Stimulated activated naive CD8-positive, alpha-beta T cell treated with anti-CD3 and anti-CD28 coated beads, Interleukin-15, Interleukin-2, amounts not matched to agents 100 U/mL and 50 U/mL, for 24 hours (primary cell): ENCODE measurements around the gene TSC2.
"Not testable (repeated sequence)": the region's sequence is repeated elsewhere in the genome, so short reads cannot be mapped to it uniquely, and the experiment has no call there.

Source experiments
- ATAC-seq: fragments of 150-1000 bp; cut with Tn5 transposase; one replicate; pipeline ENCODE4 v1.10.0; 2021
- DNase-seq: peaks from one replicate; pipeline ENCODE4 v3.0.0; 2021

TSC2 gene

DNA sequence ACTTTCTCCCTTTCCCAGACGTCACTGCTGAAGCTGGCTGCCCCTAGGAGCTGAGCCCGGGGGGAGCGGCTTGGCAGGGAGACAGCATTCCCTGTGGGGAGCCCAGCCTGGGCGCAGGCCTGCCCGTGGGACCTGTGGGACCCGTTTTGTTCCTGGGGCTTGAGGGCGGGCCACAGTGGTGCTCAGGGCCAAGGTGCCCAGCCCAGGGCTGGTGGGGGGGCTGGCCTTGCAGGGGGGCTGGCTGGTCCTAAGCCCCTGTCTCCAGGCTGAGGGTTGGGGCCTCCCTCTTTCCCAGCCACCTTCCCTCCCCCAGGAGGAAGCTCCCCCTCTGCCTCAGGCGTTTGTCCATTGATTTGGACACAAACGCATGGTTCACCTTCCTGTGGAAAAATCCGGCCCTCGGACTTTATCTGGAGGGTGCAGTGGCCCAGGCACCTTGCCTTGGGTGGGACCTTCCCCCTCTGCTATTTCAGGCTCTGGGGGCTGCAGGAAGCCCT, 16.7 kb upstream of the TSC2 start:
- ATAC-seq: no peak
- DNase-seq: no peak

DNA sequence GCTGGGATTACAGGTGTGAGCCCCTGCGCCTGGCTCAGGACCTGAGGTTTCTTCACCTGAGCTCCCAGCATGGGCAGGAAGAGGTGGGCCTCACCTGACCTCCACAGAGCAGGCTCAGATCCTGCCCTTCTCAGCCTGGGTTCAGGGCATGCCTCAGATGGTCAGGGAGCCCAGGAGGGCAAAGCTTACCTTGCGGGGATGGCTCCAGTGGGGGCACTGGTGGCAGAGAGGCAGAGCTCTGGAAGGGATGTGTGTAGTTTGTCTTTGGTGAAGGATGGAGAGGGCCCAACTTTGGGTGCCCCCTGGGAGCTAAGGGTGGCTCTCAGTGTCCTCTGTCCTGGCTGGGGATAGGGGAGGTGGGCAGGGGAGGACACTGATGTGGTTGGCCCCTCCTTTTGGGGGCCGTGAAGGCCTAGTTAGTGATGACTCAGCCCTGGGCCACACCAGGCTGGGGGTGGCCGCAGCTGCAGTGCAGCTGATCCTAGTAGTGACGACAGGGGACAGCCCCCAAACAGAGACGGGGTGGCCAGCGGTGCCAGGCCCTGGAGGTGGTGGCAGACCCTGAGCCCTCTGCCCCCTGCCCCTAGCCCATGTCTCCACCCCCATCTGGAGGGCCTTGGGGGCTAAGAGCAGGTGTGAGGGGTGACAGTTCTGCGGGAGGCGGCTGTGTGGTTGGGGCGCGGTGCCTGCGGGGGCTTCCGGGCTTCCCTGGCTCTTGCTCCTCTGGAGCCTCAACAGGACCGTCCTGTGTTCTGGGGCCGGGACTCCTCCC, 15.3 kb upstream of the TSC2 start:
- no peak for ATAC-seq
- DNase-seq: no peak

DNA sequence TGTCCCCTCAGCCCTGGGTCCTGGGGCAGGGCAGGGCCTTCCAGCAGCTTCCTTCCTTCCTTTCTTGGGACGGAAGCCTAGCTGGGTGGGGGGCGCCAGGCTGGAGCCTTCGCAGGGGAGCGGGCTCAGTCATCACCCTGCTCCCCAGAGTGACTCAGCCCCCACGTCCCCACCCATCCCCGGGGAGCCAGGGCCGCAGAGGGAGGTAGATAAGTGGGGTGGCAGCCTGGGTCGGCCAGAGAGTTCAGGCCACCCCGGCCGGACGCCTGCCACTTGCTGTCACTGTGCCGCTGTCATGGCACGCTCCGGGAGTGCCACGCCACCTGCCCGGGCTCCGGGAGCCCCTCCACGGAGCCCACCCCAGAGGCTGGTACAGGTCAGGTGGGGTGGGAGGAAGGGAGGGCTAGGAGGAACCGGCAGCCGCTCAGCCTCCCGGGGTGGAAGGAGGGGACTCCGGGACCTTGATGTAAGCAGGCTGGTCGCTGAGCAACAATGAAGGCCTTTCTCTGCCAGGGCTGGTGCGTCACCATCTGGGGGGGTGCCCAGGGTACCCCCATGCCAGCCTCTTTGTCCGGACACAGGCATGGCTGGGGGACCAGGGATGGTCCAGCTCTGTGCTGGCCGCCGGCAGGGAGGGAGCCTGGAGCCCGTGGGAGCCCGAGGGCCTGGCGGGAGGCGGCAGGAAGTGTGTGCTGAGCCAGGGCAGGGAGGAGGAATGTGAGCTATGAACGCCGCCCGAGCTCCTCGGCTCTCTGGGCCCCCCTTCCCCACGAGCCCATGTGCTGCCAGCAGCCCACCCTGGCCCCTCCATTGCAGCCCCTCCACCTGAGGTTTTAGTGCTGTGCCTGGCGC, 14.5 kb upstream of the TSC2 start:
- ATAC-seq (no peak), DNase-seq (no peak)

DNA sequence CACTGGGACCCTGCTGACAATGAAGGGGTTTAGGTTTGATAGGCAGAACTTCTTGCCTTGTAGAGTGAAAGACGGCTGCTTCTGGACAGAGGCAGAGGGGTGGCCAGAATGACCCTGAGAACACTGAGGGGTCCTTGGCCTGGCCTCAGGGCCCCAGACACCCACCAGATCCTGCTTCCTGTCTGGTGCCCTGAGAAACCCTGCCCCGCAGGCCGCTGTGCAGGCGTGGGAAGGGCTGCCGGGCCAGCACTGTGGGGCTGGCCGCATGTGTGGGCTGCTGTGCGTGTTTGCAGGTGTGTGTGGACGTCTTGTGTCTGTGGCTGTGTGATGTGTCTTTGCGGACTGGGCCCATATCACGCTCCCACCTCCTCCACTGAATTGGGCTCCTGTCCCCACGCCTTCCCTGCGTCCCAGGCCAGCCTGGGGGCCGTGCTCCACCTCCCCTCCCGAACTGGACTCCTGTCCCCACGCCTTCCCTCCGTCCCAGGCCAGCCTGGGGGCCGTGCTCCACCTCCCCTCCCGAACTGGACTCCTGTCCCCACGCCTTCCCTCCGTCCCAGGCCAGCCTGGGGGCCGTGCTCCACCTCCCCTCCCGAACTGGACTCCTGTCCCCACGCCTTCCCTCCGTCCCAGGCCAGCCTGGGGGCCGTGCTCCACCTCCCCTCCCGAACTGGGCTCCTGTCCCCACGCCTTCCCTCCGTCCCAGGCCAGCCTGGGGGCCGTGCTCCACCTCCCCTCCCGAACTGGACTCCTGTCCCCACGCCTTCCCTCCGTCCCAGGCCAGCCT, 13.7 kb upstream of the TSC2 start:
- DNase-seq, ATAC-seq: not testable (repeated sequence)

DNA sequence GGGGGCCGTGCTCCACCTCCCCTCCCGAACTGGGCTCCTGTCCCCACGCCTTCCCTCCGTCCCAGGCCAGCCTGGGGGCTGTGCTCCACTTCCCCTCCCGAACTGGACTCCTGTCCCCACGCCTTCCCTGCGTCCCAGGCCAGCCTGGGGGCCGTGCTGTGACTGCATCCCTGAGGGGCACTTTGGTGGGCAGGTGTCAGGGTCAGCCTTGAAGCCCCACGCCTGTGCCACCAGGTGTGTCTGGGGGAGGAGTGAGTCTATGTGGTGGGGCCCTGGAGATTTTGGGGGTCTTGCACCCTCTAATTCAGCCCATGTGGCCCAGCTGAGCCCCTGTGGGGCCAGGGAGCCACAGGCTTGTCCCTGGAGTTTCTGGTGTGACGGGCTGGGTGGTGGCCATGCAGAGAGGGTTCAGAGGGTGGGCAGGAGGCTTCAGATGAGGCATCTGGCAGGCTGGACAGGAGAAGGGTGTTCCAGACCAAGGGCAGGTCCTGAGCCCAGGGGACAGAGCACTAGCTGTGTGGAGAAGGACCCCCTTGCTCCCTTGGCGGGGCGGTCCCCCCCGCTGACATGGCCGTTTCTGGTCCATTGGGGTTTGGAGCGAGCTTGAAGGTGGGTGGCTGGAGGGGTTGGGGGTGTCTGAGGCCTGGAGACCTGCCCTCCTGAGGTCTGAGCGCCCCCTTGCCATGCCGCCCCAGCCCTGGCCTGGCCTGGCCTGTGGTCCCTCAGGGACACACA, 12.9 kb upstream of the TSC2 start:
- DNase-seq (no peak), ATAC-seq (no peak)

DNA sequence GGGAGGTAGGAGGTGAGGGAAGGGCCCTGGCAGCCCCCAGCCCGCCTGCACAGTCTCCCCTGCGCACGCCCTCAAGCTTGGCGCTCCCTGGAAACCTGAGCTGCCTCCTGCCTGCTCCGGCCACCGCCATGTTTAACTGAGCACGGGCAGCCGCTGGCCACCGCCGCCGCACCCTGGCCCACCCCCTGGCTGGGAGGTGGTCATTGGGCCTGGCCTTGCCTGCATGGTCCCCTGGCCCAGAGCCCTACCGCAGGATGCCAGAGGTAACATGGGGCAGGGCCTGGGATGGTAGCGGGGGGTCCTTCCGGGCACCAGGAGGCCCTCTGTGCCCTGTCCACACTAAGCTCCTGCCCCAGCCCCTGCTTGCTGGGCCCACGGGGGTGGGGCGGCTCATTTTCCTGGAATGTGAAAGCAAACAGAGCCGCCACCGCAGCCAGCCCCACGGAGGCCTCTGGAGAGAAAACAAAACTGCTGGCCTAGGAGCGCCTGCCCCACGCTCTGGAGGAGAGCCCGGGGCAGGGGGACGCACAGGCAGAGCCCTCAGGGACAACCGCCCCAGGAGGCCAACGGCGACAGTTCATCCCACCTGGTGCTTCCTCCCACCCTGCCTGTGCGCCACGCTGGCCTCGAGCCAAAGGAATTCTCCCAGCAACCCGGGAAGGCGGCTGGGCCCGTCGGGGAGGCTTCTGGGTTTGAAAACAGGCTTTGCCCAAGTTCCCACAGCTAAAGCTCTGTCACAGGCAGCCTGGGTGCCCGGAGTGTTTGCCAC, 12.2 kb upstream of the TSC2 start:
- ATAC-seq (no peak), DNase-seq (no peak)

DNA sequence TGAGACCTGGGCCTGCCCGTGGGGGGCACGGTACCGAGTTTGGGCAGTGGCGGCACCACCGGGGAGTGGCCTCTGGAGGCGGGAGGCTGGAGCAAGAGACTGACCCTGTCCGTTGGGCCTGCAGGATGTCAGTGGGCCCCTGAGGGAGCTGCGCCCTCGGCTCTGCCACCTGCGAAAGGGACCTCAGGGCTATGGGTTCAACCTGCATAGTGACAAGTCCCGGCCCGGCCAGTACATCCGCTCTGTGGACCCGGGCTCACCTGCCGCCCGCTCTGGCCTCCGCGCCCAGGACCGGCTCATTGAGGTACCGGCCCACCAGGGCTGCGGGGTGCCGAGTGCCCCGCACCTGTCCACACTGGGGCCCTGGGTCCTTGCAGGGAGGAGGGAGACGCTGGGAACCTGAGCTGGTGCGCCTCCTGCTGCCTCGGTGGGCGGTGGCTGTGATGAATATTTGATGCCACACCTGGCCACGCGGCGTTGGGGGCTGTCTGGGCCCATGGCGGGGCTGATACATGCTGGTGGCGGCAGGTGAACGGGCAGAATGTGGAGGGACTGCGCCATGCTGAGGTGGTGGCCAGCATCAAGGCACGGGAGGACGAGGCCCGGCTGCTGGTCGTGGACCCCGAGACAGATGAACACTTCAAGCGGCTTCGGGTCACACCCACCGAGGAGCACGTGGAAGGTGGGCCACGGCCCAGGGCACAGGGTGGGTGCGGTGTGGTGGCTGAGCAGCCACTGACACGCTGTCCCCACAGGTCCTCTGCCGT, 11.4 kb upstream of the TSC2 start:
- ATAC-seq (no peak), DNase-seq (no peak)

DNA sequence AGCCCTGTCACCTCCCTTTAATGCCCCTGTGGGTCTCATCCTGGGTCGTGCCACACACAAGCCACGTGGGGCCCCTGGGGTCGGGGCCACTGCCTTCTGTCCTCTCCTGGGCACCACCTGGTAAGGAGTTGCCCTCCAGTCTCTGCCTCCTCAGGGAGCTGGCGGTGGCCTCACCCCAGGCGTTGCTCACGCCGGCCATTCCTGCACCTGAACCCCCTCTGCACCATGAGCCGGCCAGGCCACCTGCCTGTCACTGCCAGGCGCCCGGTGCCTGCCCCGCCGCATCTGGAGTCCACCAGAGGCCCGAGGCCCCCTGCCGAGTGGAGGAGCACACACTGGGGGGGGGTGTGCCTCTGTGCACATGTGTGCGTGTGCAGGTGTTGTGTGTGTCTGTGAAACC, 10.7 kb upstream of the TSC2 start:
- no peak for DNase-seq
- ATAC-seq: no peak

DNA sequence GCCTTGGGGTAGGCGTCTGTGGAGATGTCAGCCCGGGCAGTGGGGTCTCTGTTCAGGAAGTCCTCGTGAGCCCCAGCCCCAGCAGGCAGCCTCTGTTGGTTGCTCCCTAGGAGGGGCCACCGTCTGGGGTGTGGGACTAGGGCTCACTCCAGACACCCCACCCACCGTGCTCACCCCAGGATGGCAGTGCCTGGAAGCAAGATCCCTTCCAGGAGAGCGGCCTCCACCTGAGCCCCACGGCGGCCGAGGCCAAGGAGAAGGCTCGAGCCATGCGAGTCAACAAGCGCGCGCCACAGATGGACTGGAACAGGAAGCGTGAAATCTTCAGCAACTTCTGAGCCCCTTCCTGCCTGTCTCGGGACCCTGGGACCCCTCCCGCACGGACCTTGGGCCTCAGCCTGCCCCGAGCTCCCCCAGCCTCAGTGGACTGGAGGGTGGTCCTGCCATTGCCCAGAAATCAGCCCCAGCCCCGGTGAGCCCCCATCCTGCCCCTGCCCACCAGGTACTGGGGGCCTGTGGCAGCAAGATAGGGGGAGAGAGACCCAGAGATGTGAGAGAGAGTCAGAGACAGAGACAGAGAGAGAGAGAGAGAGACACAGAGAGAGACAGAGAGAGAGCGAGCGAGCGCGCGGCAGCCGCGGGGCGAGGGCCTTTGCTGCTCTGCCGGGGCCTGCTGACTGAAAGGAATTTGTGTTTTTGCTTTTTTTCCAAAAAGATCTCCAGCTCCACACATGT, 10.0 kb upstream of the TSC2 start:
- no peak for DNase-seq
- no peak for ATAC-seq

DNA sequence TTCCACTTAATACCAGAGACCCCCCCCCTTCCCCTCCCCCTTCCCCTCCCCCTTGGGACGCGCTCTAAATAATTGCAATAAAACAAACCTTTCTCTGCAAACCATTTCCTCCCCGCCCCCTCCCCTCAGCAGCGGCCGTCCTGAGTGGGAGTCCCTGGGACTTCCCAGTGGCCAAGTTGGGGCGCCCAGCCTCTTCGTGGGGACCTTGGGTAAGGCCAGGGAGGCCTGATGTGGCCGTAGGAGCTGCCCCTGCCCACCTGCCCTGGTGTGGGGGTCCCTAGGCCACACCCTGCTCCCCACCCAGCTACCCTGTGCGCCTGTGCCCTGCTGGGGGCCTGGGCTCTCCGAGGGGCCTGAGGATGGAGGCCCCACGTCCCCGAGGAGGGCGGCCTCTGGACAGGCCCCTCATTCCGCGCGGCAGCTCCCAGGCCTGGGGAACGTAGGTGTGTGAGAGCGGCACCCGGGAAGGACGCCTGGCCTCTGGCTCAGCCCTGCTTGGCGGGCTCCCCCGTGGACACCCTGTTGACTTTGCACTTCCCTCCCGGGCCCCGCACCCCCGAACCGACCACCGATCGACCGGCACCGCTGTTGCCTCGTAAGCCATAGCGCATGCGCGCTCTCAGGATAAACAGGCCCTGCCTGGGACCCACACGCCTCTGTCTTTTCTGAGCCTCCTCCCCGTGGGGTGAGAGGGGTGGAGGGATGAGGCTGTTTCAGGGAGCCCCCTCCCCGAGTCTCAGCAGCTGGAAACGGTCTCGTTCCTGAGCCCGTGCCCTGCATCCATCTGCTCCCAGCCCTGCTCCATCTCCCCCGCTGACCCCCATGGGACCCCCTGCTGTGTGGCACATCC, 9.2 kb upstream of the TSC2 start:
- ATAC-seq (no peak), DNase-seq (no peak)

DNA sequence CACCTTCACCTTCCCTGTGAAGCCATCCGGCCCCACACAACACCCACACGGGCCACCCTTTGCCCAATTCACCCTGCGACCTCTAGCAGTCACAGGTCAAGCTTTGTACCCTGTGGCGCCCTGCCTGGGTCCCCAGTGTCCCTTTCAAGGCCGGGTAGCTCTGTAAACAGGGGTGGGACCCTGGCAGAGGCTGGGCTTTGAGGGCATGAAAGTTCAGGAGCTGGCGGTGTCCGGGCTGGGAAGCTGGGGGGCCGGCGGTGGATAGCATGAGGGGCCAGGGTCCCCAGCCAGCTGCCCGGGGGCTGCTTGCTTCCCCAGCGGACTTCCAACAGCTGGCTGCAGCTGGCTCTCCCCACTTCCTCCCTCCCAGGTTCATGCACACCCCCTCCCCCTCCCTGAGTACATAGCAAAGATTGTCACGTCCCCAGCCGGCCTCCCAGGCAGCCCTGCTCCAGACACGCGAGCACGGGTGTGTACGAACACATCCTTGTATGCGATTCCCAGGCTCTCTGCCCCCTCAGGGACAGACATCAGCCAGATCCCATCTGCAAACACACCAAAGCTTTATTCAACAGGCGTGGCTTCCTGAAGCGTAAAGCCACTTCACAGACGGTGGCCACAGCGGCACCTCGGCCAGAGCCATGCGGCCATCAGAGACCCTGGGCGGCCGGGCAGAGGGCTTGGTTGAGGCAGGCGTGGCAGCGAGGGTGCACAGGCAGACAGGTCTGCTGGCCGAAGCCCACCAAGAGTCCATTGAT, 8.3 kb upstream of the TSC2 start:
- no peak for ATAC-seq
- no peak for DNase-seq

DNA sequence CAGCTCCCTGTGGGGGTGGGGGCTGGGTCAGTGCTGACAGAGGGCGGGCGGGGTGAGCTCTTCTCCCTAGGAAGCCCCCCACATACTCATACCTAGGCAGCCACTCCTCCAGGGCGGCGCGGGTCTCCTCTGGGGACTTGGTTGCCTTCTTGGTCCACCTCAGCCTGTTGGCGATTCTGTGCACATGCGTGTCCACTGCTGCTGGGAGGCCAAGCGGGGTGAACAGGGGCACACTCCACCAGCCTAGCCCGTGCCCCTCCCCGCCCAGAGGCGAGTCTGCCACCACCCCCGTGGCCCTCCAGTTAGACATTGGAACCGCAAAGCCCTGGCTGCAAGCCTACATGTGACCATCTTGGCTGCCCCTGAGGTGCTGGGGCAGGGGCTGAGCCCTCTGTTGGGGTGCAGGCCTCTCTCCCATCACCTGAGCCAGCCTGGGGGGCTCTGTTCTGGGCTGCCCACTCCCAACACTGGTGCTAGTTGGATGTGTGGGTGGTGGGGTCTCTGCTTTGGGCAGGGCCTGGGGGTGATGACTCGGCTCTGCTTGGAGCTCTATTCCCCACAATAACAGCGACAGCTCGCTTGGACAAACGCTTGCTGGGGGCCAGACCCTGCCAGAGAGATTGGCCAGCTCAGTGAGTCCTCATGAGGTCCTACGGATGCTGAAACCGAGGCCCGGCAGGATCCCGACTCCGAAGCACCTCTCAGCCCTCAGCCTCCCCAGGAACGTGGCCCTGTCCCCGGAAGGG, 7.6 kb upstream of the TSC2 start:
- ATAC-seq (no peak), DNase-seq (no peak)

DNA sequence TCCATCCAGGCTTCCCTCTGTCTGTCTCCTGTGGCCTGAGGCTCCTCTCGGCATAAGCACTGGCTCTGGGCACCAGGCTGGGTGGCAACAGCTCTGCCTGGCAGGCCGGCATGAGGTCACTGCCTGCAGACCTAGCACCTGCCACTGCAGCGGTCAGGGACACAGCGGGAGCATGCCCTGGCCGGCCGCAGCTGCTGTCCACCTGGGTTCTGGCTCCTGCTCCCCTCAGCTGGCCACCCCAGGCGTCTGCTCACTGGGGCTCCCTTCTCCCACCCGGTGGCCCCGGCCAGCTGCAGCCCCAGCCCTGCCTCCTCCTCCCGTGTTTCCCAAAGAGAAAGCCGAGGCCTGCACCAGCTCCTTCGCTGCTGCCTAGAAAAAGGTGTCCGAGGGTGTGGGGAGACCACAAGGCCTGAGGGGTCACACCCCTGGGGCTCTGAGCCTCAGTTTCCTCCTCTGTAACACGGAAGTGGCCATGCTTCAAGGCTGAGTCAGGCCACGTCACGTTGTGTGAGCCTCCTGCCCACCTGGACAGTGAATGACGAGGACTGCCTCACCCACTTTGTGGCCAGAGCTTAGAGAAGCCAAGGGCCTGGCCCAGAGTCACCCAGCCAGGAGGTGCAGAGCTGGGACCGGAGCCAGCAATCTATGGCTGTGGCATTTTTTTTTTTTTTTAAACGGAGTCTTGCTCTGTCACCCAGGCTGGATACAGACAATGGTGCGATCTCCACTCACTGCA, 6.8 kb upstream of the TSC2 start:
- ATAC-seq: no peak
- no peak for DNase-seq

DNA sequence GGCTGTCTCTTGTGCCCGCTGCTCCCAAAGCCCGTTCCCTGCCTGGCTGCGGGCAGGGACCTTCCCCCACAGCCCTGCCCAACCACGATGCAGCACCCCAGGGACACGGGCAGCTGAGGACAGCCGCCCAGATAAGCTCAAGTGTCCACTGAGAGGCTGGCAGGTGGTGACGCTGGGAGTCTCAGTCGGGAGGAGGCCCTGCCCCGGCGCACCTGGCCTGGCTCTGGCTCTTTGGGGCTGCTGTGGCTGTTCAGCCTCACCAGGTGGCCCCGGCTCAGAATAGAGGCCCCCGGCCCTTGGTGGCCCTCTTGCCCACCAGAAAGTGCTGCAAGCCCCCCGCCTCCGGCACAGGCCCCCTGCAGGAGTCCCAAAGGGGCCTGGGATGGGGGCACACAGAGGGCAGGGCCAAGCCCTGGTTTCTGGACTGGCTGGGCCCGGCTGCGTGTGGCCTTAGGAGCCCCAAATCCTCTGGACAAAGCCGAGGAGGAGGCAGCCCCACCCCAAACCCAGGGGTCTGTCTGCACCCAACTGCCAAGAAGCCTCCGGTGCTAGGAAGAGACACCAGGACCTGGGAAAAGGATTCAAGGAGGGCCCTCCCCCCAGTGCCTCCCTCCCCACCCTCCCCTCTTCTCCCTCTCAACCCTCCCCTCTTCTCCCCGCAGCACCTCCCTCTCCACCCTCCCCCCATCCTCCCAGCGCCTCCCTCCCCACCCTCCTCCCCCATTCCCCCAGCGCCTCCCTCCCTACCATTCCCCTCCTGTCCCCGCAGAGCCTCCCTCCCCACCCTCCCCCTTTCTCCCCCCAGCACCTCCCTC, 5.4 kb upstream of the TSC2 start:
- DNase-seq: no peak

DNA sequence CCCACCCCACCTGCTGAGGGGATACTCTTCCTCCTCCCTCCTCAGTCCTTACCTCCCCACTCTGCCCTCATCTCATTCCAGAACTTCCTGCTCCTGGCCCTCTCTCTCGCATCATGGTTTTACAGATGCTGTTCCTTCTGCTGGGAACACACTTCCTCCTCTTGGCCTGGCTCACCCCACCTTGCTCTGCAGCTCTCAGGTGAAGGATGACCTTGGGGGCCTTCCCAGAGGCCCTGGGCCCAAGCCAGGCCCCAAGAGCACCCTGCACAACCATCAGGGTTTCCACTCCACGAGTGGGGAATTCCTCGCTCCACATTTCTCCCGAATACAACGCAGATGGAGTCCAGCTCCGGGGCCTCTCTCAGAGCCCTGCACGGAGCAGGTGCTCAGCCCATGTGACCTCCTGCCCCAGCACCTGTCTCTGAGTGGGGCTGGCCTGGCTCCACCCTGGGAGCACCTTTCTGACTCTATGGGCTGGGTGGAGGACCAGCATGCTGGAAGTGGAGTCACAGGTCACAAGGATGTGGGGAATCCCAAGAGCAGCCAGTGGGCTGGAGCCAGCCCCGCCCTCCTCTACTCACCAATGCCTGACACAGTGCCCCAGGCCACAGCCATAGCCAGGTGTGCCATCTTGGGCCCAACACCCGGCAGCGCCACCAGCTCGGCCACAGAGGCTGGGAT, 4.7 kb upstream of the TSC2 start:
- DNase-seq (no peak), ATAC-seq (no peak)

More for the DNA sequence above, 5.4 kb upstream of the TSC2 start:
- no peak for ATAC-seq
